ENCODE data around the gene NANOGP8.

Gene NANOGP8

DNA sequence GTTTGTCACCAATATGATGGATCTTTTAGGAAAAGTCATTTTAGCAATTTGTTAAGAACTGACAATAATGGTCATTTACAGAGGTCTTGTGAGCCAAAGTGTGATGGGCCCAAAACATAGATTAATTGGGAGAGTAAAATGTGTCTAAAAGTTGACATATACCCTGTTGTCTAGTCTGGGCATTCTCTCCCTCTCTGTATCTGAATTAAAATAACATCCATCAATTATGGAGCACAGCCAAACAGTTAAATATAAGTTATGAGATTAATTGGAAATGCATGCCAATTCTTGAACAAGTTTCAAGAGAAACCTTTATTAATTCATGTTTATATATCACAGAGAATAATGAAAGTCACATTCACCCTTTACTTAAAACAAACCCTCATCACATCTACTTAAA lies 13.6 kb upstream of the NANOGP8 start:
- Histone ChIP-seq H2AFZ (ENCODE audit: low read depth, low read length) (no peak overlapping the region), H2BK5ac (ENCODE audit: low read depth, low read length, poor library complexity, severe bottlenecking) (no peak overlapping the region), H2AK5ac (ENCODE audit: low read length, severe bottlenecking) (no peak overlapping the region), H3K14ac (ENCODE audit: low read length in 2 of 2) (no peak overlapping the region), H3K18ac (ENCODE audit: low read depth in 1 of 2, low read length in 2 of 2) (no peak overlapping the region), H3K27me3 (ENCODE audit: control insufficient read depth in 1 of 2, insufficient read depth in 1 of 2, low read length in 2 of 2) (no peaks in the 10 kb centered on the region), H3K4me1 (ENCODE audit: control insufficient read depth, insufficient read depth, low read depth, low read length) (no peaks in the 10 kb centered on the region), H3K9ac (ENCODE audit: low read length) (no peak overlapping the region), H2BK15ac (ENCODE audit: low read depth, poor library complexity, severe bottlenecking) (no peak overlapping the region), H2BK12ac (ENCODE audit: low read length in 2 of 2) (no peak overlapping the region), H3K79me1 (replicated peaks; ENCODE audit: low read length, poor library complexity, severe bottlenecking) (no peaks in the 10 kb centered on the region), H4K8ac (ENCODE audit: low read length) (no peak overlapping the region), H3K4me3 (ENCODE audit: insufficient read depth in 1 of 2, low read depth in 1 of 2, low read length in 2 of 2) (no peak overlapping the region), H2BK120ac (ENCODE audit: low read depth, low read length) (no peak overlapping the region), H3K36me3 (ENCODE audit: control insufficient read depth in 1 of 2, insufficient read depth in 2 of 2, low read depth in 1 of 2, low read length in 2 of 2) (no peaks in the 10 kb centered on the region), H3K4ac (ENCODE audit: low read depth in 1 of 2, low read length in 2 of 2) (no peak overlapping the region), H4K91ac (ENCODE audit: low read length) (no peak overlapping the region), H3K27ac (ENCODE audit: low read length, poor library complexity, severe bottlenecking) (no peak overlapping the region), H3K4me2 (ENCODE audit: low read length, poor library complexity, severe bottlenecking) (no peak overlapping the region), H3K9me3 (ENCODE audit: control insufficient read depth, low read length) (no peaks in the 10 kb centered on the region), H3K23ac (ENCODE audit: low read length in 2 of 2) (no peak overlapping the region)
- no peak for DNase-seq

DNA sequence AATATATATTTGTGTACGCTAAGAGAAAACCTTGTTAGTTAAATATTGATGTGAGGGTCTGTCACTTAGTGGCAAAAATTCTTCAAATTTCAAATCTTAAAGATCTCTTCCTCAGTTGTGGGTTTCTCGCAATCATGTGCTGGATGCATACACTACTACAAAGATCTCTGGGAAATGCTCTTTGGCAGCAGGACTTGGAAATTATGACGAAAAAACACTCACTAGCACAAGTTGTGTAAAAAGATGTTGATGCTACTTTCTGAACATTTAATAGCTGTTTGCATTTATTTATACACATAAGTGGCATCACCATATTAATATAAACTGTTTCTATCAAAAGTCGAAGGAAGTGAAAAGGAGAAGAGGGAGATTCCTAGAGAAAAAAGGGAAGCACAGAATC lies 10.8 kb upstream of the NANOGP8 start:
- Histone ChIP-seq H2BK5ac (ENCODE audit: low read depth, low read length, poor library complexity, severe bottlenecking) (no peak overlapping the region), H3K36me3 (ENCODE audit: control insufficient read depth in 1 of 2, insufficient read depth in 2 of 2, low read depth in 1 of 2, low read length in 2 of 2) (peaks cover 0 to 4% of the 10 kb centered on the region in 2 experiments), H3K23ac (ENCODE audit: low read length in 2 of 2) (no peak overlapping the region), H3K4me3 (ENCODE audit: insufficient read depth in 1 of 2, low read depth in 1 of 2, low read length in 2 of 2) (no peak overlapping the region), H3K4me1 (ENCODE audit: control insufficient read depth, insufficient read depth, low read depth, low read length) (no peaks in the 10 kb centered on the region), H2BK12ac (ENCODE audit: low read length in 2 of 2) (no peak overlapping the region), H3K9me3 (ENCODE audit: control insufficient read depth, low read length) (no peaks in the 10 kb centered on the region), H2AFZ (ENCODE audit: low read depth, low read length) (no peak overlapping the region), H3K27ac (ENCODE audit: low read length, poor library complexity, severe bottlenecking) (no peak overlapping the region), H3K79me1 (replicated peaks; ENCODE audit: low read length, poor library complexity, severe bottlenecking) (no peaks in the 10 kb centered on the region), H4K91ac (ENCODE audit: low read length) (no peak overlapping the region), H4K8ac (ENCODE audit: low read length) (no peak overlapping the region), H3K27me3 (ENCODE audit: control insufficient read depth in 1 of 2, insufficient read depth in 1 of 2, low read length in 2 of 2) (no peaks in the 10 kb centered on the region), H2BK15ac (ENCODE audit: low read depth, poor library complexity, severe bottlenecking) (no peak overlapping the region), H3K14ac (ENCODE audit: low read length in 2 of 2) (no peak overlapping the region), H2AK5ac (ENCODE audit: low read length, severe bottlenecking) (no peak overlapping the region), H3K4me2 (ENCODE audit: low read length, poor library complexity, severe bottlenecking) (no peak overlapping the region), H3K9ac (ENCODE audit: low read length) (no peak overlapping the region), H2BK120ac (ENCODE audit: low read depth, low read length) (no peak overlapping the region), H3K4ac (ENCODE audit: low read depth in 1 of 2, low read length in 2 of 2) (no peak overlapping the region), H3K18ac (ENCODE audit: low read depth in 1 of 2, low read length in 2 of 2) (no peak overlapping the region)
- no peak for DNase-seq
- no CpG with 5 or more reads among the region's 4 CpGs for WGBS

DNA sequence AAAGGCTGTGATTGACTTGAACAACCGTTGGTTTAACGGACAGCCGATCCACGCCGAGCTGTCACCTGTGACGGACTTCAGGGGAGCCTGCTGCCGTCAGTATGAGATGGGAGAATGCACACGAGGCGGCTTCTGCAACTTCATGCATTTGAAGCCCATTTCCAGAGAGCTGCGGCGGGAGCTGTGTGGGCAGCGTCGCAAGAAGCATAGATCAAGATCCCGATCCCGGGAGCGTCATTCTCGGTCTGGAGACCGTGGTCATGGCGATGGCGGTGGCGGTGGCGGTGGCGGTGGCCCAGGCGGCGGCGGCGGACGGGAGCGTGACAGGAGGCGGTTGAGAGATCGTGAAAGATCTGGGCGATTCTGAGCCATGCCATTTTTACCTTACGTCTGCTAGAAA lies 7.8 kb upstream of the NANOGP8 start:
- 95% methylated on average over 15 of the region's 33 CpGs for WGBS
- Histone ChIP-seq H3K27me3 (ENCODE audit: control insufficient read depth in 1 of 2, insufficient read depth in 1 of 2, low read length in 2 of 2) (no peaks in the 10 kb centered on the region), H3K4ac (ENCODE audit: low read depth in 1 of 2, low read length in 2 of 2) (no peak overlapping the region)

DNA sequence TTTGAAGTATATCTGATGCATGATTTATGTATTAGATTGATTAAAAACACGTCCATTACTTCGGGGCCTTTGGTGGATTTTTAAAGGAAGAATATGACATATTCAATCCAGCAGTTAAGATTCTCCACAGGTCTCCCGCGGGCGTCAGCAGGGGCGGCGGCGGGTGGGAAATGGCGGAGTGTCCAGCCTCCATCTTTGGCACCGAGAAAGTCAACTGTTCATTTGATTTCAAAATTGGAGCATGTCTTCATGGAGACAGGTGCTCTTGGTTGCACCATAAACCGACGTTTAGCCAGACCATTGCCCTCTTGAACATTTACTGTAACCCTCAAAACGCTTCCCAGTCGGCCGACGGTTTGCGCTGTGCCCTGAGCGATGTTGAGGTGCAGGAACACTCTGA lies 7.2 kb upstream of the NANOGP8 start:
- H3K27ac ChIP-seq (ENCODE audit: low read length, poor library complexity, severe bottlenecking), result no peak overlapping the region
- no peak for DNase-seq
- no peak overlapping the region for H2BK12ac ChIP-seq (ENCODE audit: low read length in 2 of 2)
- H3K79me1 ChIP-seq (replicated peaks; ENCODE audit: low read length, poor library complexity, severe bottlenecking), result no peaks in the 10 kb centered on the region
- H2AFZ ChIP-seq (ENCODE audit: low read depth, low read length), result no peak overlapping the region
- H2AK5ac ChIP-seq (ENCODE audit: low read length, severe bottlenecking), result no peak overlapping the region
- H3K9me3 ChIP-seq (ENCODE audit: control insufficient read depth, low read length), result no peaks in the 10 kb centered on the region
- H3K4ac ChIP-seq (ENCODE audit: low read depth in 1 of 2, low read length in 2 of 2), result no peak overlapping the region
- no peak overlapping the region for H4K91ac ChIP-seq (ENCODE audit: low read length)
- H3K18ac ChIP-seq (ENCODE audit: low read depth in 1 of 2, low read length in 2 of 2), result no peak overlapping the region
- 97% methylated on average over 18 of the region's 18 CpGs for WGBS
- no peak overlapping the region for H2BK15ac ChIP-seq (ENCODE audit: low read depth, poor library complexity, severe bottlenecking)
- no peak overlapping the region for H2BK120ac ChIP-seq (ENCODE audit: low read depth, low read length)
- H3K23ac ChIP-seq (ENCODE audit: low read length in 2 of 2), result no peak overlapping the region
- H3K36me3 ChIP-seq (ENCODE audit: control insufficient read depth in 1 of 2, insufficient read depth in 2 of 2, low read depth in 1 of 2, low read length in 2 of 2), result peaks cover 0 to 4% of the 10 kb centered on the region in 2 experiments
- no peak overlapping the region for H3K4me3 ChIP-seq (ENCODE audit: insufficient read depth in 1 of 2, low read depth in 1 of 2, low read length in 2 of 2)
- H3K4me2 ChIP-seq (ENCODE audit: low read length, poor library complexity, severe bottlenecking), result no peak overlapping the region
- H3K4me1 ChIP-seq (ENCODE audit: control insufficient read depth, insufficient read depth, low read depth, low read length), result no peaks in the 10 kb centered on the region
- H3K27me3 ChIP-seq (ENCODE audit: control insufficient read depth in 1 of 2, insufficient read depth in 1 of 2, low read length in 2 of 2), result no peaks in the 10 kb centered on the region
- H2BK5ac ChIP-seq (ENCODE audit: low read depth, low read length, poor library complexity, severe bottlenecking), result no peak overlapping the region
- no peak overlapping the region for H3K14ac ChIP-seq (ENCODE audit: low read length in 2 of 2)
- no peak overlapping the region for H4K8ac ChIP-seq (ENCODE audit: low read length)
- no peak overlapping the region for H3K9ac ChIP-seq (ENCODE audit: low read length)

More for the DNA sequence above, 7.8 kb upstream of the NANOGP8 start:
- no peak overlapping the region for H2AK5ac ChIP-seq (ENCODE audit: low read length, severe bottlenecking)
- H2BK120ac ChIP-seq (ENCODE audit: low read depth, low read length), result no peak overlapping the region
- H3K27ac ChIP-seq (ENCODE audit: low read length, poor library complexity, severe bottlenecking), result no peak overlapping the region
- no peak overlapping the region for H2BK12ac ChIP-seq (ENCODE audit: low read length in 2 of 2)
- no peak overlapping the region for H2BK15ac ChIP-seq (ENCODE audit: low read depth, poor library complexity, severe bottlenecking)
- H3K36me3 ChIP-seq (ENCODE audit: control insufficient read depth in 1 of 2, insufficient read depth in 2 of 2, low read depth in 1 of 2, low read length in 2 of 2), result peaks cover 0 to 4% of the 10 kb centered on the region in 2 experiments
- H3K4me3 ChIP-seq (ENCODE audit: insufficient read depth in 1 of 2, low read depth in 1 of 2, low read length in 2 of 2), result no peak overlapping the region
- no peak overlapping the region for H3K9ac ChIP-seq (ENCODE audit: low read length)
- H3K23ac ChIP-seq (ENCODE audit: low read length in 2 of 2), result no peak overlapping the region
- no peak overlapping the region for H3K18ac ChIP-seq (ENCODE audit: low read depth in 1 of 2, low read length in 2 of 2)
- no peak overlapping the region for H3K4me2 ChIP-seq (ENCODE audit: low read length, poor library complexity, severe bottlenecking)
- H3K9me3 ChIP-seq (ENCODE audit: control insufficient read depth, low read length), result no peaks in the 10 kb centered on the region
- no peak for DNase-seq
- no peak overlapping the region for H4K91ac ChIP-seq (ENCODE audit: low read length)
- H3K79me1 ChIP-seq (replicated peaks; ENCODE audit: low read length, poor library complexity, severe bottlenecking), result no peaks in the 10 kb centered on the region
- H3K14ac ChIP-seq (ENCODE audit: low read length in 2 of 2), result no peak overlapping the region
- H3K4me1 ChIP-seq (ENCODE audit: control insufficient read depth, insufficient read depth, low read depth, low read length), result no peaks in the 10 kb centered on the region
- no peak overlapping the region for H4K8ac ChIP-seq (ENCODE audit: low read length)
- H2BK5ac ChIP-seq (ENCODE audit: low read depth, low read length, poor library complexity, severe bottlenecking), result no peak overlapping the region
- no peak overlapping the region for H2AFZ ChIP-seq (ENCODE audit: low read depth, low read length)
